GM18951 (cell line): Measurements from ENCODE around the gene EPX.

Experiments used
- POLR2A ChIP-seq: IDR thresholded peaks from 4 replicates; pipeline ENCODE4 v1.6.1; 2011; ENCODE audit warnings: mild to moderate bottlenecking; ENCODE audit not compliant: insufficient read length, insufficient read depth; ENCODE audit errors: extremely low read depth
- in situ Hi-C: fragments of 300-500 bp; cut with MboI; formaldehyde crosslinking; loops from one replicate; pipeline ENCODE4 v1.12.0; 2022; ENCODE audit warnings: low sequenced_read_pairs, mixed read lengths, inconsistent platforms; ENCODE audit not compliant: unreplicated experiment

EPX gene

GRCh38 chr17:58172369-58173071 is 20.0 kb upstream of the EPX start:
- in situ Hi-C loops, result no loop called here
- TF ChIP-seq POLR2A, result no peak

DNA sequence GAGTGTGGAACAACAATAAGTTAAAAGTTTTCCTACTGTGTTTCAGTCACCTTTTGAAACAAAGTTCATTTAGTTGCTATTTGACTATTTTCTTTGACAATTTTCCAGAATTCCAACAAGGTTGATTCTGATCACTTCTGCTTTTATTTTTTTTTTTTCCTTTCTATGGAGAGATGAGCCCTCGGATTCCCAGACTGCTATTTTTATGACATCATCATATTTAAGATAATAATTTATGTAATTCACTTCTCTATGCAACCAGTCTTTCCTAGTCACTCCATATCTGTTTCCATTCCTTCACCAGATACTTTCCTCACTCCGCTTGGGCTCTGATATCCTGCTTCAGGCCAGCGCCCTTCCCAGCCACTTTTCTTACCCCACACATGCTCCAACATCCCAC is 17.7 kb upstream of the EPX start:
- TF ChIP-seq POLR2A, result no peak
- in situ Hi-C loops, result no loop called here

DNA sequence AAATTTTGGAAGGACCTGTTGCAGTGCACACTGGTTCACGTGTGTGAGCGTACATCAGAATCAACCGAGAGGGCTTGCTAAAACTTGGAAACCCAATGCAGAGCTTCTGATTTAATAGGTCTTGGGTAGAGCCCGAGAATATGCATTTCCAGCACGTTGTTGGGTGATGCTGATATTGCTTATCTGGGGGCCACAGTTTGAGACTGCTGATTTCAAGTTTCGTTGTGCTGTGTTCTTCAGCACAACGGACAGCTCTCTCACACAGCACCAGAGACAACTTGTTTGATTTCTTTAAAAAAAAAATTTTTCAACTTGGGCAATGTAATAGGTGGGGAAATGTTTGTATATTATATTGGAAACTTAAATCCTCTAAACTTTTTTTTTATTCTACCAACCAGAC is 16.3 kb upstream of the EPX start:
- in situ Hi-C loops, result no loop called here
- no peak for TF ChIP-seq POLR2A

DNA sequence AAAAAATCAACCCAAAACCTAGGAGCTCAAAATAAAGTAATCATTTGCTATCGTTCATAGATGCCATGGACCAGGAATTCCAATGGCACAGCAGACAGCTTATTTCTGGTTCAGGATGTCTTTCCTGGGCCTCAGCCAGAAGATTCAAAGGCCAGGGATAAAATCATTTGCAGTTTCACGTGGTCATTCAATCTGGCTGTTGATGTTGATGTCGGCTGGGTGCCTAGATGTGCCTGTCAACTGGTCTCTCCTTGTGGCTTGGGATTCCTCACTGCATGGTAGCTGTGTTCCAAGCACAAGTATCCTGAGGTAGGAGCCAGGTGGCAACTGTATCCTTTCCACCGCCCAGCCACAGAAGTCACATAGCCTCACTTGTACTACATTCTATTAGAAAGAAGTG is 10.7 kb upstream of the EPX start:
- in situ Hi-C loops, result no loop called here
- TF ChIP-seq POLR2A, result no peak

GRCh38 chr17:58183514-58183913 is 9.0 kb upstream of the EPX start:
- in situ Hi-C loops, result no loop called here
- TF ChIP-seq POLR2A, result no peak

DNA sequence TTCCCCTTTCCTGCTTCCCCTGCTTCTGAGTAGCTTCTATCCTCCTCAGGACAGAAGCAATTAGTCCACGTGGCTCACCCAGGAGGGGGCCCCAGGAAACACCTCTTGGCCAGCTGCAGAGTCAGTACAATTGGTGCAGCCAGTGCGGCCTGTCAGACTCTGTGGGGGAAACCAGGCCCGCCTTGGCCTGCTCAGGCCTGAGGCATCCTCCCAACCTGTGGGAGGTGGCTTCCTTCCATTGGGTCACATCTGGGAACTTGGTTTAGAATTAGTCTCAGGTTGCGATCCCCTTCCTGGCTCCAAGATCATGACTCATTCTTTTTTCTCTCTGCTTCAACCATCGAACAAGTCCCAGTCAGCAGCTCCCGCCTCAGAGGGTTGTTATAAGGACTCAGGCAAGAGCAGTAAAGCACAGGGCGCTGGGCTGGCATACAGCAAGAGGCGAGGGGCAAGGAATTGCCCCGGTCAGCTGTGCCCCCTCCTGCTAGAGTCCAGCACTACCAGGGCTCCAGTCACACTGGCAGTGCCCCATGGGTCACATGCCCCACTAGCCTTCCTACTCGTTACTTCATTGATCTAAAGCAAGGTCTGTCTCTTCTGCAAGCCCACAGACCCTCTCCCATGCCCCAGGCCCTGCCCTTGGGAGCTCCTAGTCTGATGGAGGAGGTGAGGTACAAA is 8.1 kb upstream of the EPX start:
- TF ChIP-seq POLR2A, result no peak
- in situ Hi-C loops, result no loop called here

- in situ Hi-C loops, result no loop called here
- TF ChIP-seq POLR2A, result no peak
These were observed 7.4 kb upstream of the EPX start for GRCh38 chr17:58184986-58185761.

GRCh38 chr17:58186591-58186990 is 5.9 kb upstream of the EPX start:
- no peak for TF ChIP-seq POLR2A
- in situ Hi-C loops, result no loop called here

GRCh38 chr17:58187063-58187462 is 5.5 kb upstream of the EPX start:
- in situ Hi-C loops, result no loop called here
- TF ChIP-seq POLR2A, result no peak

- no peak for TF ChIP-seq POLR2A
- in situ Hi-C loops, result no loop called here
These were observed 4.9 kb upstream of the EPX start for GRCh38 chr17:58187675-58188074.

DNA sequence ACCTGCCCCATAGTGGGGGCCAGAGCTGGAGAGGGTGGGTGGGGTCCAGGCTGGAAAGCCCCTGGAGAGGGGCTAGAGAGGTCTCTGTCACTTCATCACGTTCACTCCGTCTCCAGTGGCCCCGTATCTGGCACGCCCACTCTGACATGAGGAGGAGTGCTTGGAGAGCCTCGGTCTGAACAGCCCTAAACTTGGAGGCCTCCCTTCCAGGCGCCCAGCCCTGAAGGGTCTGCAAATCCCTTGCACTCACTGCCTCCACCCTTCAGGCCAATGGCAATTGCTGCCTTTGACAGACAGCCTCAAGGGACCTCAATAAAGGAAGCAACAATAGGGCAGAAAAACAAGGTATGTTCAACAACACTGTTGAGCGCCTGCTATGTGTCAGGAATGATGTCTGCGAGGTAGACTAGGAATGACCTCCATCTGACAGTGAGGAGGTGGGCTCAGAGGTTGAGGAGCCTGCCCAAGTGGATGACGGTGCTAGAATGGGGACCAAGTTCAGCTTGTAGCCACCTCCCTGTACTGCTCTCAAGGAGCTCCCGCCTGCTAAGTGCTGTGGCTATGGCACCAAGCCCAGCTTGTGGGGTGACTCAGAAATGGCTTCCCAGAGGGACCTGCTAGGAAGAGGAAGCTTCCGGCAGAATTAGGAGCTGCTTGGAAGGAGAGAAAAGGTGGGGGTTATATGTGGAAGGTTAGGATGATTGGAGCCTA is 2.9 kb upstream of the EPX start:
- no peak for TF ChIP-seq POLR2A
- in situ Hi-C loops, result no loop called here

- TF ChIP-seq POLR2A, result no peak
- in situ Hi-C loops, result no loop called here
These were observed 1.2 kb upstream of the EPX start for GRCh38 chr17:58191241-58191896.
